IMR-90 (cell line): ENCODE results near the gene BSDC1. TPM values are rescaled to one million over a fixed set of nuclear protein-coding genes. Genes with fewer than 3 reads are reported as not detected.

ENCODE experiments used
- ATAC-seq: fragments of 200-7000 bp; cut with Tn5 transposase; 2 replicates; pipeline ENCODE4 v1.9.1; 2020; ENCODE audit warnings: low read depth, mild to moderate bottlenecking, moderate library complexity
- BruUV-seq: library from RNA; stranded (reverse); fragments of 400-500 nt; replicated peaks from 2 replicates; lab custom pipeline; 2021; lab: Mats Ljungman, UMichigan
- CTCF ChIA-PET: fragments of 300-600 bp; formaldehyde crosslinking; extraction: SDS; loops from one replicate; lab custom pipeline; 2021; ENCODE audit warnings: antibody characterized with exemption; lab: Yijun Ruan, JAX
- POLR2A ChIA-PET: fragments of 300-600 bp; sonication (Branson Sonifier 250); formaldehyde crosslinking; loops from one replicate; lab custom pipeline; 2022; ENCODE audit warnings: antibody characterized with exemption; ENCODE audit not compliant: unreplicated experiment; lab: Charles Lee
- DNase-seq: peaks from one replicate; pipeline ENCODE4 v3.0.0; 2013
- H2AFZ ChIP-seq: replicated peaks from 2 replicates; pipeline ENCODE3; 2013; ENCODE audit warnings: low read length, mild to moderate bottlenecking; ENCODE audit not compliant: poor library complexity
- H2AK5ac ChIP-seq: 2 replicates; pipeline ENCODE4 v1.6.1; 2013; ENCODE audit warnings: low read depth, low read length, inconsistent platforms
- H2AK9ac ChIP-seq: replicated peaks from 2 replicates; pipeline ENCODE3; 2013; ENCODE audit warnings: mild to moderate bottlenecking, low read depth, low read length, moderate library complexity; ENCODE audit not compliant: poor library complexity
- H2BK120ac ChIP-seq: 2 replicates; pipeline ENCODE4 v1.6.1; 2013; ENCODE audit warnings: low read depth, low read length, inconsistent platforms
- H2BK15ac ChIP-seq: 3 replicates; pipeline ENCODE4 v1.6.1; 2013; ENCODE audit warnings: low read depth, low read length, inconsistent platforms
- H2BK20ac ChIP-seq: 2 replicates; pipeline ENCODE4 v1.6.1; 2013; ENCODE audit warnings: low read depth, mild to moderate bottlenecking, inconsistent platforms, low read length, moderate library complexity
- H2BK5ac ChIP-seq: 2 replicates; pipeline ENCODE4 v1.6.1; 2013; ENCODE audit warnings: mild to moderate bottlenecking, low read depth, low read length, inconsistent platforms; ENCODE audit not compliant: poor library complexity, severe bottlenecking
- H3K14ac ChIP-seq: replicated peaks from 2 replicates; pipeline ENCODE4 v1.6.1; 2013; ENCODE audit warnings: low read depth, low read length, inconsistent platforms
- H3K18ac ChIP-seq: 2 replicates; pipeline ENCODE4 v1.6.1; 2013; ENCODE audit warnings: low read depth, low read length, control low read depth
- H3K23ac ChIP-seq: 2 replicates; pipeline ENCODE4 v1.6.1; 2013; ENCODE audit warnings: low read depth, low read length, inconsistent platforms
- H3K27ac ChIP-seq: 2 replicates; pipeline ENCODE4 v1.5.1; 2013; ENCODE audit warnings: mild to moderate bottlenecking, control low read depth, low read length; ENCODE audit not compliant: insufficient read depth
- H3K27me3 ChIP-seq: 2 replicates; pipeline ENCODE4 v1.6.1; 2013; ENCODE audit warnings: low read length; ENCODE audit not compliant: control insufficient read depth, insufficient read depth
- H3K36me3 ChIP-seq: 2 replicates; pipeline ENCODE4 v1.6.1; 2013; ENCODE audit warnings: low read length, mixed read lengths; ENCODE audit not compliant: control insufficient read depth, insufficient read depth
- H3K4ac ChIP-seq: 2 replicates; pipeline ENCODE4 v1.6.1; 2013; ENCODE audit warnings: low read depth, low read length, inconsistent platforms
- H3K4me1 ChIP-seq: 2 replicates; pipeline ENCODE4 v1.6.1; 2013; ENCODE audit warnings: low read length, mixed read lengths; ENCODE audit not compliant: control insufficient read depth, insufficient read depth
- H3K4me2 ChIP-seq: 2 replicates; pipeline ENCODE4 v1.6.1; 2013; ENCODE audit warnings: low read depth, mild to moderate bottlenecking, control low read depth, low read length, moderate library complexity
- H3K4me3 ChIP-seq: 2 replicates; pipeline ENCODE4 v1.5.1; 2013; ENCODE audit warnings: low read depth, mild to moderate bottlenecking, control low read depth, low read length, moderate library complexity; ENCODE audit not compliant: insufficient read depth
- H3K56ac ChIP-seq: 2 replicates; pipeline ENCODE4 v1.6.1; 2013; ENCODE audit warnings: low read length, inconsistent platforms; ENCODE audit not compliant: insufficient read depth; ENCODE audit errors: extremely low read depth
- H3K79me1 ChIP-seq, 2 experiments: 2 replicates each; pipeline ENCODE4 v1.6.1; 2013; ENCODE audit warnings: low read length in 2 of 2, inconsistent platforms in 1 of 2, low read depth in 1 of 2
- H3K9ac ChIP-seq: 2 replicates; pipeline ENCODE4 v1.6.1; 2013; ENCODE audit warnings: low read depth, low read length, control low read depth
- H3K9me1 ChIP-seq: 2 replicates; pipeline ENCODE4 v1.6.1; 2013; ENCODE audit warnings: low read length, inconsistent platforms; ENCODE audit not compliant: insufficient read depth
- H3K9me3 ChIP-seq: 2 replicates; pipeline ENCODE4 v1.6.1; 2013; ENCODE audit warnings: low read length; ENCODE audit not compliant: control insufficient read depth, insufficient read depth
- H4K20me1 ChIP-seq: 2 replicates; pipeline ENCODE4 v1.6.1; 2013; ENCODE audit warnings: low read length, inconsistent platforms; ENCODE audit not compliant: insufficient read depth
- H4K5ac ChIP-seq: 2 replicates; pipeline ENCODE4 v1.6.1; 2013; ENCODE audit warnings: mild to moderate bottlenecking, low read depth, low read length, control low read depth
- H4K8ac ChIP-seq, 2 experiments: 2 replicates each; pipeline ENCODE4 v1.6.1; 2013; ENCODE audit warnings: low read depth in 2 of 2, low read length in 2 of 2, control low read depth in 1 of 2, inconsistent platforms in 1 of 2
- H4K91ac ChIP-seq: 2 replicates; pipeline ENCODE4 v1.6.1; 2013; ENCODE audit warnings: low read depth, low read length, inconsistent platforms; ENCODE audit not compliant: insufficient read depth
- BHLHE40 ChIP-seq: fragments of 150-350 bp; IDR thresholded peaks from 2 replicates; pipeline ENCODE4 v1.6.1; 2016; ENCODE audit warnings: mild to moderate bottlenecking, low read depth, low read length
- CEBPB ChIP-seq: IDR thresholded peaks from 2 replicates; pipeline ENCODE4 v1.6.1; 2012; ENCODE audit warnings: low read depth, low read length, improper control_type of control experiment
- CTCF ChIP-seq: conservative IDR thresholded peaks from 2 replicates; pipeline ENCODE4 v1.5.1; 2012; ENCODE audit warnings: mild to moderate bottlenecking, low read depth, low read length, improper control_type of control experiment
- ELK1 ChIP-seq: fragments of 150-350 bp; IDR thresholded peaks from 2 replicates; pipeline ENCODE4 v1.6.1; 2016; ENCODE audit warnings: low read depth, mild to moderate bottlenecking, low read length, moderate library complexity, borderline replicate concordance
- MAZ ChIP-seq: IDR thresholded peaks from 2 replicates; pipeline ENCODE4 v1.6.1; 2012; ENCODE audit warnings: low read depth, mild to moderate bottlenecking, low read length, improper control_type of control experiment, moderate library complexity, borderline replicate concordance
- MXI1 ChIP-seq: IDR thresholded peaks from 2 replicates; pipeline ENCODE4 v1.6.1; 2012; ENCODE audit warnings: low read depth, mild to moderate bottlenecking, low read length, moderate library complexity, borderline replicate concordance
- NFE2L2 ChIP-seq: fragments of 150-350 bp; IDR thresholded peaks from 2 replicates; pipeline ENCODE4 v1.6.1; 2016; ENCODE audit warnings: low read depth, mild to moderate bottlenecking, low read length
- RCOR1 ChIP-seq: IDR thresholded peaks from 2 replicates; pipeline ENCODE4 v1.6.1; 2012; ENCODE audit warnings: mild to moderate bottlenecking, low read length, improper control_type of control experiment; ENCODE audit not compliant: insufficient replicate concordance
- SMC3 ChIP-seq: fragments of 150-350 bp; IDR thresholded peaks from 2 replicates; pipeline ENCODE4 v1.6.1; 2016; ENCODE audit warnings: low read depth, mild to moderate bottlenecking, antibody characterized with exemption, low read length, moderate library complexity
- USF2 ChIP-seq: fragments of 150-350 bp; IDR thresholded peaks from 2 replicates; pipeline ENCODE4 v1.6.1; 2017; ENCODE audit warnings: mild to moderate bottlenecking, antibody characterized with exemption, low read length, low read depth
- WGBS, 2 experiments: methylation state at CpG; one replicate each; pipeline versions ENCODE4 v1.1.5 to v1.1.7; 2013; ENCODE audit warnings: missing lambda C conversion rate in 2 of 2; ENCODE audit not compliant: insufficient read length in 1 of 2; ENCODE audit errors: extremely low coverage in 2 of 2; 5-methylcytosine and 5-hydroxymethylcytosine counted together
- dilution Hi-C: fragments of 300-500 bp; cut with HindIII; formaldehyde crosslinking; loops from one replicate; pipeline ENCODE4 v1.14.3; 2018; ENCODE audit warnings: low sequenced_read_pairs; ENCODE audit not compliant: unreplicated experiment
- in situ Hi-C: fragments of 300-500 bp; cut with MboI; formaldehyde crosslinking; loops from 3 replicates; pipeline ENCODE4 v1.14.3; 2019; ENCODE audit warnings: low sequenced_read_pairs, inconsistent platforms, mixed read lengths
- intact Hi-C: fragments of 100-400 bp; cut with micrococcal nuclease; formaldehyde crosslinking; loops from 2 replicates; pipeline ENCODE4 v1.10.0; 2022
- polyA plus RNA-seq, 3 experiments: library from polyadenylated mRNA; depleted of rRNA; stranded (reverse); fragments of >200 nt; gene quantifications; 2 replicates each; pipeline ENCODE4 v1.2.3, GENCODE V29; 2012; ENCODE audit warnings: low replicate concordance in 1 of 3
- total RNA-seq: library from RNA; depleted of rRNA; stranded (reverse); fragments of >200 nt; gene quantifications from 2 replicates; pipeline ENCODE4 v1.2.3, GENCODE V29; 2012

The BSDC1 gene
- total and polyA plus RNA-seq, 2 of the 4 experiments (the other 2 are of a cell fraction) = 56.8 to 60.4 TPM

GRCh38 chr1:32353886-32354570, 40.2 kb downstream of the BSDC1 start:
- peak overlapping the region; percentile 80; the same call in 2 of the 3 replicates for H2BK15ac ChIP-seq
- H3K4ac ChIP-seq = peak overlapping the region; percentile 79
- H3K56ac ChIP-seq = peak overlapping the region; percentile 1; the same call in 1 of the 2 replicates
- H4K20me1 ChIP-seq = no peaks in the 10 kb centered on the region
- H4K8ac ChIP-seq = peak overlapping the region; percentile 75 to 85
- peak overlapping the region; percentile 93 for H4K91ac ChIP-seq
- peak overlapping the region; percentile 32 for H3K18ac ChIP-seq
- H3K27ac ChIP-seq = peak overlapping the region; percentile 95
- peak overlapping the region; percentile 91 for H2AK9ac ChIP-seq
- peak overlapping the region; percentile 28; the same call in 1 of the 2 replicates for H3K23ac ChIP-seq
- H2AFZ ChIP-seq = peak overlapping the region; percentile 28
- peaks cover 18% of the 10 kb centered on the region for H3K9me1 ChIP-seq
- dilution Hi-C loops = no loop called here
- no peaks in the 10 kb centered on the region for H3K27me3 ChIP-seq
- H3K4me3 ChIP-seq = no peak overlapping the region
- peak overlapping the region; percentile 68 for H2BK120ac ChIP-seq
- TF ChIP-seq NFE2L2 = no peak
- TF ChIP-seq USF2 = no peak
- TF ChIP-seq CTCF = no peak
- no peak for TF ChIP-seq ELK1
- peak; percentile 38; the same call in 1 of the 2 replicates for TF ChIP-seq MAZ
- TF ChIP-seq RCOR1 = peak; percentile 74
- TF ChIP-seq MXI1 = peak; percentile 29; the same call in 1 of the 2 replicates
- TF ChIP-seq CEBPB = peak; percentile 72
- no peak for TF ChIP-seq BHLHE40
- no peak for TF ChIP-seq SMC3
- no TSS peak for BruUV-seq
- WGBS, 2 experiments = 0% methylated on average over 2 of the region's 2 CpGs; no CpG with 5 or more reads in 1 of the 2 experiments
- peak overlapping the region; percentile 94 for H2AK5ac ChIP-seq
- H3K14ac ChIP-seq = peak overlapping the region; percentile 81
- peak overlapping the region; percentile 81 for H2BK5ac ChIP-seq
- peak overlapping the region; percentile 87 for H3K9ac ChIP-seq
- H3K36me3 ChIP-seq = peaks cover 6% of the 10 kb centered on the region; the same call in 1 of the 2 replicates
- peak; percentile 85 for DNase-seq
- peaks cover 26% of the 10 kb centered on the region for H3K4me1 ChIP-seq
- ChIA-PET CTCF (no interaction called here), POLR2A (no interaction called here)
- peak overlapping the region; percentile 2; the same call in 1 of the 2 replicates for H3K4me2 ChIP-seq
- ATAC-seq = peak; percentile 38
- intact Hi-C loops = no loop called here
- peak overlapping the region; percentile 63; the same call in 1 of the 2 replicates for H2BK20ac ChIP-seq
- H3K9me3 ChIP-seq = no peaks in the 10 kb centered on the region
- in situ Hi-C loops = no loop called here
- peaks cover 8 to 30% of the 10 kb centered on the region in 2 experiments; a peak in 3 of 4 replicates for H3K79me1 ChIP-seq
- peak overlapping the region; percentile 59 for H4K5ac ChIP-seq
